Activated B cell treated with CpG ODN at 0.5 μM for 24 hours (primary cell): ENCODE data around the gene OSTN. TPM values are rescaled to one million over a fixed set of nuclear protein-coding genes. Genes with fewer than 3 reads are reported as not detected.

ENCODE experiments used
- ATAC-seq: fragments of 200-7000 bp; cut with Tn5 transposase; one replicate; pipeline ENCODE4 v1.10.0; 2021; ENCODE audit warnings: low read depth, mild to moderate bottlenecking, moderate library complexity
- CTCF ChIA-PET: fragments of 350-600 bp; sonication (Branson Sonifier 250); formaldehyde crosslinking; loops from one replicate; lab custom pipeline; 2021; ENCODE audit warnings: antibody characterized with exemption; lab: Charles Lee
- POLR2A ChIA-PET: fragments of 350-600 bp; sonication (Branson Sonifier 250); formaldehyde crosslinking; loops from one replicate; lab custom pipeline; 2021; ENCODE audit warnings: antibody characterized with exemption; lab: Charles Lee
- DNase-seq: peaks from one replicate; pipeline ENCODE4 v3.0.0; 2022
- H3K27ac Mint-ChIP-seq: one replicate; pipeline ENCODE4 v1.8.0; 2020; ENCODE audit warnings: mixed read lengths
- H3K27me3 Mint-ChIP-seq: one replicate; pipeline ENCODE4 v1.8.0; 2021; ENCODE audit warnings: mixed read lengths
- H3K36me3 Mint-ChIP-seq: one replicate; pipeline ENCODE4 v1.8.0; 2021; ENCODE audit warnings: low read depth, mixed read lengths
- H3K4me1 Mint-ChIP-seq: one replicate; pipeline ENCODE4 v1.8.0; 2021; ENCODE audit warnings: mixed read lengths
- H3K4me3 Mint-ChIP-seq: one replicate; pipeline ENCODE4 v1.8.0; 2020; ENCODE audit warnings: mild to moderate bottlenecking, mixed read lengths
- H3K9me3 Mint-ChIP-seq: one replicate; pipeline ENCODE4 v1.8.0; 2020; ENCODE audit warnings: mixed read lengths
- intact Hi-C: fragments of 100-400 bp; cut with micrococcal nuclease; formaldehyde crosslinking; loops from one replicate; pipeline ENCODE4 v1.15.1; 2024
- total RNA-seq: library from RNA; stranded (reverse); gene quantifications from 2 replicates; pipeline ENCODE4 v1.2.3, GENCODE V29; 2022
- TF ChIP-seq, protein P1 (sequence below): fragments of 200-600 bp; IDR thresholded peaks from one replicate; pipeline ENCODE4 v1.8.0; 2022; ENCODE audit warnings: antibody characterized with exemption, mild to moderate bottlenecking

OSTN gene
- total RNA-seq, 1 donor from 2014 or later: not detected

DNA sequence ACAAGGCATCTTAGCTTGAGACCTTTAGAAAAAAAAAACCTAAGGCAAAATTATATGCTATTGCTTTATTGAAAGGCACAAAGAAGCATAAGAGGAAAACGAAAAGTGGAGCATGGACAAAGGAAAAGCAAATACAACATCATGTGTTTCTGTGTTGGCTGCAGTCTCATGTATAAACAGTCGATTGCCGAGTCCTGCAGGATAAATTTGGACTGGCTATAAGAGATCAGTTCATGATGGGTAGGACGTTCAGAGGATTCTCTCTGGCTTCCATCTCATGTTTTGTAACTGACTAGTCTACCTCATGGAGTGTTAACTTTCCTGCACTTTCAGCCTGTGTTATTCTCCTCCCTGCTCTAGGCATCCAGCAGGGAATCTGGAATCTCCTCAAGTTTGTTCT is 108.3 kb downstream of the OSTN start:
- intact Hi-C loops: no loop called here
- H3K4me1 Mint-ChIP-seq: peaks cover 14% of the 10 kb centered on the region
- no peak for ATAC-seq
- no peak overlapping the region for H3K4me3 Mint-ChIP-seq
- ChIA-PET CTCF (no interaction called here), POLR2A (no interaction called here)
- TF ChIP-seq, protein P1, sequence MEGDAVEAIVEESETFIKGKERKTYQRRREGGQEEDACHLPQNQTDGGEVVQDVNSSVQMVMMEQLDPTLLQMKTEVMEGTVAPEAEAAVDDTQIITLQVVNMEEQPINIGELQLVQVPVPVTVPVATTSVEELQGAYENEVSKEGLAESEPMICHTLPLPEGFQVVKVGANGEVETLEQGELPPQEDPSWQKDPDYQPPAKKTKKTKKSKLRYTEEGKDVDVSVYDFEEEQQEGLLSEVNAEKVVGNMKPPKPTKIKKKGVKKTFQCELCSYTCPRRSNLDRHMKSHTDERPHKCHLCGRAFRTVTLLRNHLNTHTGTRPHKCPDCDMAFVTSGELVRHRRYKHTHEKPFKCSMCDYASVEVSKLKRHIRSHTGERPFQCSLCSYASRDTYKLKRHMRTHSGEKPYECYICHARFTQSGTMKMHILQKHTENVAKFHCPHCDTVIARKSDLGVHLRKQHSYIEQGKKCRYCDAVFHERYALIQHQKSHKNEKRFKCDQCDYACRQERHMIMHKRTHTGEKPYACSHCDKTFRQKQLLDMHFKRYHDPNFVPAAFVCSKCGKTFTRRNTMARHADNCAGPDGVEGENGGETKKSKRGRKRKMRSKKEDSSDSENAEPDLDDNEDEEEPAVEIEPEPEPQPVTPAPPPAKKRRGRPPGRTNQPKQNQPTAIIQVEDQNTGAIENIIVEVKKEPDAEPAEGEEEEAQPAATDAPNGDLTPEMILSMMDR: no peak
- no peaks in the 10 kb centered on the region for H3K27me3 Mint-ChIP-seq
- no peaks in the 10 kb centered on the region for H3K36me3 Mint-ChIP-seq
- DNase-seq: no peak
- no peaks in the 10 kb centered on the region for H3K9me3 Mint-ChIP-seq
- no peak overlapping the region for H3K27ac Mint-ChIP-seq

DNA sequence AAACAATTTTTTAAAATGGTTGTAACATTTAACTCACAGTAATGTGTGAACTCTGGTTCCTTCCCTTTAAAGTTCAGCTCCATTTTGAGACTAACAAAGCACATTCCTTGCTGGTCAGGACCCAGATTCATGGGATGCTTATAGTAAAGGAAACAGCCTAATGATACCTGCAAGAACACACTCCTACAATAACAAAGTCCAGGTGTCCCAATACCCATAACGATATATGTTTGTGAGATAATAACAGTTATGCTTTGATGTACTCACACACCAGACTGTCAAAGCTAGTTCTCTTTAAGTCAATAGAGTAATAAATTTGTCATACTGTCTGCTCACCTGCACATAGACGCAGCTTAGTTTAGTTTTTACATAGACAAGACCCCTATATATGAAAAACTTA is 114.3 kb downstream of the OSTN start:
- CTCF ChIA-PET: interaction anchor here (1.0 kb wide), 1 partner anchor 9 kb away, joined by 3 read pairs; no protein-coding TSS in a partner anchor
- Mint-ChIP-seq H3K36me3 (no peaks in the 10 kb centered on the region), H3K4me1 (no peaks in the 10 kb centered on the region), H3K9me3 (no peaks in the 10 kb centered on the region), H3K4me3 (no peak overlapping the region), H3K27me3 (no peaks in the 10 kb centered on the region), H3K27ac (no peak overlapping the region)
- intact Hi-C loops: no loop called here
- TF ChIP-seq, protein P1: no peak
- ATAC-seq (no peak), DNase-seq (no peak)
- POLR2A ChIA-PET: interaction anchor here (0.6 to 1.1 kb wide), 2 partner anchors 15 to 16 kb away, joined by 3 read pairs; partner anchors contain the start of gene CCDC50

DNA sequence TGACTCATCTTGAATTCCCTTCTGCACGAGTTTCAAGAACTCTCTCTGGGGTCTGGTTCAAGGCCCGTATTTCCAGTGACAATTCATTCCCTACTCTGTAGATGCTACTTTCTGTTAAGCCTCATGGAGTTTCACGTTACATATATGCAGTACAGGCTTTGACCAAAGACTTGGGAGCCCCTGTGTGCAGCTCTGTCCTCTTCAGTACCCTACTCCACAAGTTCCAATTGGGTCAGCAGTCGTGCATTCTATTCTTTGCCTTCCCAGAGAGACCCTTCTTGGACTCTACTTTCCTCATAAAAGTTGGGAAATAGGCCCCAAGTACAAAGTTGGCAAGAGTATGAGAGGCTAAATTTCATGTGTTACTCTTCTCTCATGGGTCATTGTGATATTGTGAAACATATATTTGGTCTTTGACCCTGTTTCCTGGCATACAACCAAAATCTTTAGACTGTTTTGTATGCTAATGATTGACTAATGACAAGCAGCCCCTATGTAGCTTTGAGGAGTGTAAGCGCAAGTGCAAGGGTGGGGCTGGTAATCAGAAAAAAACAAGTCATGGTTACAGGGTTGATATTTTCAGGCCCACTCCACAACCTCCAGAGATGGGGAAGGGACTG is 115.2 kb downstream of the OSTN start:
- Mint-ChIP-seq H3K4me3 (no peak overlapping the region), H3K9me3 (no peaks in the 10 kb centered on the region), H3K36me3 (no peaks in the 10 kb centered on the region), H3K27me3 (no peaks in the 10 kb centered on the region), H3K27ac (no peak overlapping the region), H3K4me1 (no peaks in the 10 kb centered on the region)
- TF ChIP-seq, protein P1: no peak
- CTCF ChIA-PET: interaction anchor here (0.9 kb wide), 1 partner anchor 38 kb away, joined by 3 read pairs; no protein-coding TSS in a partner anchor
- intact Hi-C loops: no loop called here
- ATAC-seq: no peak
- no peak for DNase-seq
- POLR2A ChIA-PET: no interaction called here

Other genes with a start within 250 kb of the OSTN start
- 144 and 153 TPM in 2 replicates for gene CCDC50, start 130.2 kb downstream of the OSTN start, total RNA-seq
- gene UTS2B, start 131.3 kb downstream of the OSTN start, total RNA-seq: 1.9 and 2.1 TPM in 2 replicates